ENCODE results near the gene POLR1F. TPM values are rescaled to one million over a fixed set of nuclear protein-coding genes. Genes with fewer than 3 reads are reported as not detected.

POLR1F gene
- total RNA-seq, 1 experiment from 2014 or later: 24.9 TPM

- Histone ChIP-seq H3K56ac (ENCODE audit: insufficient read length, low read depth, low read length) (no peak overlapping the region), H3T11ph (ENCODE audit: low read length) (no peak overlapping the region), H3K4me2 (ENCODE audit: insufficient read depth, insufficient read length, low read length) (no peak overlapping the region), H3K4me1 (ENCODE audit: insufficient read depth, low read length) (no peaks in the 10 kb centered on the region), H3K9me3 (ENCODE audit: control insufficient read depth, low read depth, low read length) (no peaks in the 10 kb centered on the region), H4K20me1 (ENCODE audit: control insufficient read depth, insufficient read depth, insufficient read length) (no peaks in the 10 kb centered on the region), H2BK20ac (ENCODE audit: low read depth, low read length, poor library complexity, severe bottlenecking) (no peak overlapping the region), H3K79me2 (ENCODE audit: insufficient read depth, low read length) (no peaks in the 10 kb centered on the region), H3K23ac (ENCODE audit: insufficient read length, low read depth, low read length) (no peak overlapping the region), H3K79me1 (ENCODE audit: insufficient read depth, low read depth, low read length, poor library complexity, severe bottlenecking) (no peaks in the 10 kb centered on the region), H2BK12ac (ENCODE audit: insufficient read length, low read depth, low read length) (no peak overlapping the region), H3K4ac (ENCODE audit: low read depth, low read length) (no peak overlapping the region), H2AK5ac (ENCODE audit: insufficient read length, low read length) (no peak overlapping the region), H2BK5ac (ENCODE audit: insufficient read length, low read length) (no peak overlapping the region), H2BK120ac (ENCODE audit: low read depth, low read length, poor library complexity, severe bottlenecking) (no peak overlapping the region), H3K18ac (ENCODE audit: insufficient read length, low read depth, low read length) (no peak overlapping the region), H4K8ac (replicated peaks; ENCODE audit: insufficient read length, low read depth, low read length) (no peak overlapping the region), H2AFZ (ENCODE audit: low read length) (no peak overlapping the region), H3K27ac (ENCODE audit: insufficient read length, low read depth, low read length) (no peak overlapping the region), H3K9ac (ENCODE audit: extremely low read depth, insufficient read length, low read length) (no peak overlapping the region), H3K14ac (ENCODE audit: insufficient read depth, low read length) (no peak overlapping the region), H3K27me3 (ENCODE audit: insufficient read depth, low read length) (no peaks in the 10 kb centered on the region), H4K5ac (ENCODE audit: insufficient read length, low read depth, low read length) (no peak overlapping the region), H3K23me2 (ENCODE audit: insufficient read length, low read depth, low read length, poor library complexity, severe bottlenecking) (no peaks in the 10 kb centered on the region), H2BK15ac (ENCODE audit: low read depth, low read length) (no peak overlapping the region), H4K91ac (ENCODE audit: insufficient read length, low read depth, low read length) (no peak overlapping the region)
- Mint-ChIP-seq H3K36me3 (ENCODE audit: insufficient read depth in 1 of 3, low read depth in 3 of 3) (no peaks in the 10 kb centered on the region), H3K27ac (peak overlapping the region in 2 of 3 experiments; percentile 31 to 44; a peak in 2 of 7 replicates), H3K4me1 (peaks cover 0 to 3% of the 10 kb centered on the region in 2 experiments; a peak in 2 of 4 replicates), H3K9me3 (no peaks in the 10 kb centered on the region), H3K4me3 (no peak overlapping the region), H3K27me3 (ENCODE audit: low read depth) (no peaks in the 10 kb centered on the region)
- TF ChIP-seq CTCF (conservative IDR thresholded peaks at IDR 0.05): no peak
- no CpG with 5 or more reads among the region's 5 CpGs for WGBS (ENCODE audit: extremely low coverage, insufficient read length, low lambda C conversion rate)
- DNase-seq: no peak
Observed at GRCh38 chr7:19674266-19674960, 34.4 kb downstream of the POLR1F start.

Data from H9 (cell line).